HEK293 (cell line): ENCODE measurements around the gene DDC.

Experiments
- GFI1B ChIP-seq: fragments of 450-650 bp; formaldehyde crosslinking; IDR thresholded peaks from 2 replicates; pipeline ENCODE4 v1.5.1; 2016; ENCODE audit warnings: missing biosample characterization, missing genetic modification characterization
- PRDM1 ChIP-seq: fragments of 450-650 bp; formaldehyde crosslinking; IDR thresholded peaks from 2 replicates; pipeline ENCODE4; 2016; ENCODE audit warnings: missing biosample characterization, missing genetic modification characterization
- SALL2 ChIP-seq: fragments of 450-650 bp; formaldehyde crosslinking; IDR thresholded peaks from 2 replicates; pipeline ENCODE4 v1.5.0; 2017; ENCODE audit warnings: missing biosample characterization, mild to moderate bottlenecking, missing genetic modification characterization, borderline replicate concordance
- ZBTB20 ChIP-seq: fragments of 450-650 bp; formaldehyde crosslinking; IDR thresholded peaks from 2 replicates; pipeline ENCODE4 v1.5.1; 2016; ENCODE audit warnings: missing biosample characterization, missing genetic modification characterization
- ZBTB21 ChIP-seq: fragments of 450-650 bp; formaldehyde crosslinking; IDR thresholded peaks from 2 replicates; pipeline ENCODE4 v1.5.1; 2017; ENCODE audit warnings: missing biosample characterization, missing genetic modification characterization
- ZBTB48 ChIP-seq: fragments of 450-650 bp; formaldehyde crosslinking; IDR thresholded peaks from 2 replicates; pipeline ENCODE4 v1.5.1; 2016; ENCODE audit warnings: missing biosample characterization, missing genetic modification characterization
- ZBTB7A ChIP-seq: fragments of 450-650 bp; formaldehyde crosslinking; IDR thresholded peaks from 2 replicates; pipeline ENCODE4 v1.5.1; 2016; ENCODE audit warnings: low read depth, missing biosample characterization, missing genetic modification characterization
- ZEB2 ChIP-seq: fragments of 450-650 bp; formaldehyde crosslinking; IDR thresholded peaks from 2 replicates; pipeline ENCODE4 v1.5.1; 2016; ENCODE audit warnings: missing biosample characterization, missing genetic modification characterization
- ZIC2 ChIP-seq: fragments of 450-650 bp; formaldehyde crosslinking; IDR thresholded peaks from 2 replicates; pipeline ENCODE4 v1.5.1; 2016; ENCODE audit warnings: missing biosample characterization, missing genetic modification characterization
- ZNF10 ChIP-seq: fragments of 450-650 bp; formaldehyde crosslinking; IDR thresholded peaks from 2 replicates; pipeline ENCODE4 v1.5.1; 2017; ENCODE audit warnings: missing biosample characterization, missing genetic modification characterization
- ZNF138 ChIP-seq: fragments of 450-650 bp; formaldehyde crosslinking; IDR thresholded peaks from 2 replicates; pipeline ENCODE4 v1.5.1; 2016; ENCODE audit warnings: missing biosample characterization, missing genetic modification characterization, borderline replicate concordance
- ZNF146 ChIP-seq: fragments of 450-650 bp; formaldehyde crosslinking; IDR thresholded peaks from 2 replicates; pipeline ENCODE4 v1.5.1; 2016; ENCODE audit warnings: missing biosample characterization, missing genetic modification characterization
- ZNF169 ChIP-seq: fragments of 450-650 bp; formaldehyde crosslinking; IDR thresholded peaks from 2 replicates; pipeline ENCODE4 v1.5.1; 2016; ENCODE audit warnings: missing biosample characterization, missing genetic modification characterization
- ZNF174 ChIP-seq: fragments of 450-650 bp; formaldehyde crosslinking; IDR thresholded peaks from 2 replicates; pipeline ENCODE4 v1.5.0; 2017; ENCODE audit warnings: missing biosample characterization, mild to moderate bottlenecking, missing genetic modification characterization
- ZNF223 ChIP-seq: fragments of 450-650 bp; formaldehyde crosslinking; IDR thresholded peaks from 2 replicates; pipeline ENCODE4 v1.5.1; 2016; ENCODE audit warnings: missing biosample characterization, missing genetic modification characterization
- ZNF24 ChIP-seq: fragments of 450-650 bp; formaldehyde crosslinking; IDR thresholded peaks from 2 replicates; pipeline ENCODE4 v1.5.1; 2016; ENCODE audit warnings: missing biosample characterization, missing genetic modification characterization
- ZNF335 ChIP-seq: fragments of 450-650 bp; formaldehyde crosslinking; conservative IDR thresholded peaks from 2 replicates; pipeline ENCODE4 v1.5.1; 2016; ENCODE audit warnings: missing biosample characterization, missing genetic modification characterization
- ZNF433 ChIP-seq: fragments of 450-650 bp; formaldehyde crosslinking; IDR thresholded peaks from 2 replicates; pipeline ENCODE4 v1.5.1; 2016; ENCODE audit warnings: missing biosample characterization, missing genetic modification characterization, low read depth
- ZNF510 ChIP-seq: fragments of 450-650 bp; formaldehyde crosslinking; IDR thresholded peaks from 2 replicates; pipeline ENCODE4 v1.5.1; 2018; ENCODE audit warnings: mild to moderate bottlenecking, missing genetic modification characterization, missing biosample characterization; ENCODE audit not compliant: insufficient replicate concordance
- ZNF558 ChIP-seq: fragments of 450-650 bp; formaldehyde crosslinking; IDR thresholded peaks from 2 replicates; pipeline ENCODE4 v1.5.1; 2016; ENCODE audit warnings: missing biosample characterization, missing genetic modification characterization
- ZNF600 ChIP-seq: fragments of 450-650 bp; formaldehyde crosslinking; IDR thresholded peaks from 2 replicates; pipeline ENCODE4 v1.5.1; 2016; ENCODE audit warnings: missing biosample characterization, missing genetic modification characterization
- ZNF610 ChIP-seq: fragments of 450-650 bp; formaldehyde crosslinking; IDR thresholded peaks from 2 replicates; pipeline ENCODE4 v1.5.1; 2016; ENCODE audit warnings: missing biosample characterization, missing genetic modification characterization, borderline replicate concordance
- ZNF776 ChIP-seq: fragments of 450-650 bp; formaldehyde crosslinking; IDR thresholded peaks from 2 replicates; pipeline ENCODE4 v1.5.0; 2017; ENCODE audit warnings: missing biosample characterization, missing genetic modification characterization, borderline replicate concordance
- ZNF843 ChIP-seq: fragments of 450-650 bp; formaldehyde crosslinking; IDR thresholded peaks from 2 replicates; pipeline ENCODE4 v1.5.1; 2016; ENCODE audit warnings: missing biosample characterization, missing genetic modification characterization
- ZSCAN16 ChIP-seq: fragments of 450-650 bp; formaldehyde crosslinking; IDR thresholded peaks from 2 replicates; pipeline ENCODE4 v1.5.1; 2016; ENCODE audit warnings: missing biosample characterization, missing genetic modification characterization
- ZXDB ChIP-seq: fragments of 450-650 bp; formaldehyde crosslinking; IDR thresholded peaks from 2 replicates; pipeline ENCODE4 v1.5.1; 2016; ENCODE audit warnings: missing biosample characterization, missing genetic modification characterization
- TF ChIP-seq, protein P1 (sequence below): fragments of 450-650 bp; formaldehyde crosslinking; IDR thresholded peaks from 2 replicates; pipeline ENCODE4 v1.5.1; 2016; ENCODE audit warnings: missing biosample characterization, missing genetic modification characterization
- TF ChIP-seq, protein P2 (sequence below): fragments of 450-650 bp; formaldehyde crosslinking; IDR thresholded peaks from 2 replicates; pipeline ENCODE4 v1.5.1; 2016; ENCODE audit warnings: missing biosample characterization, missing genetic modification characterization
- TF ChIP-seq, protein P3 (sequence below): fragments of 450-650 bp; formaldehyde crosslinking; IDR thresholded peaks from 2 replicates; pipeline ENCODE4 v1.5.1; 2016; ENCODE audit warnings: missing biosample characterization, missing genetic modification characterization
- TF ChIP-seq, protein P4 (sequence below): fragments of 450-650 bp; formaldehyde crosslinking; conservative IDR thresholded peaks from 2 replicates; pipeline ENCODE4 v1.5.1; 2016; ENCODE audit warnings: low read depth, missing biosample characterization, missing genetic modification characterization
- TF ChIP-seq, protein P5 (sequence below): fragments of 450-650 bp; formaldehyde crosslinking; IDR thresholded peaks from 2 replicates; pipeline ENCODE4 v1.5.1; 2016; ENCODE audit warnings: missing biosample characterization, missing genetic modification characterization

DDC gene

DNA sequence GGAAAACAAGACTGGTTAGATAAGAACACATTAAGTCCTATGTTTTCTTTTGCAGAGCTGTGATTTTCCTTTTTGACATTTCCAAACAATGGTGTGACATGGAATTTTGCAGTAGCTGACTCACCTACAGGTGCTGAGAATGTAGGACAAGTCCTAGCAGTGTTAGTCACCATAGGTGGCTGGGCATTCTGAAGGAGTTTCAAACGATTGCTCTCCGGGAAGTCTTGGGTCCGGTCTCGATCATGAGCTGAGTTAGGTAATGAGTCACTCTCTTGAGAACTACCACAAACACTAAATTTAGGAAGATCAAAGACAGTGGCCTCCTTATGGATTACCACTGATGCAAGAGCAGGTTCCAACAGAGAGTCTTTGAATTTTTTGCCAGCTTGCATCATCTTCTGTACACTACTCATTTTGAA lies 118.7 kb downstream of the DDC start (continued):
- TF ChIP-seq ZNF10 (tag by site-specific recombination) = 0 out of 2 replicates have a peak, but pooled peaks have one; percentile 19
- TF ChIP-seq, protein P1, sequence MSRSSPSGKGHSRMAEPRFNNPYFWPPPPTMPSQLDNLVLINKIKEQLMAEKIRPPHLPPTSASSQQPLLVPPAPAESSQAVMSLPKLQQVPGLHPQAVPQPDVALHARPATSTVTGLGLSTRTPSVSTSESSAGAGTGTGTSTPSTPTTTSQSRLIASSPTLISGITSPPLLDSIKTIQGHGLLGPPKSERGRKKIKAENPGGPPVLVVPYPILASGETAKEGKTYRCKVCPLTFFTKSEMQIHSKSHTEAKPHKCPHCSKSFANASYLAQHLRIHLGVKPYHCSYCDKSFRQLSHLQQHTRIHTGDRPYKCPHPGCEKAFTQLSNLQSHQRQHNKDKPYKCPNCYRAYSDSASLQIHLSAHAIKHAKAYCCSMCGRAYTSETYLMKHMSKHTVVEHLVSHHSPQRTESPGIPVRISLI (tag by site-specific recombination) = peak; percentile 56; the same call in 1 of the 2 replicates
- 0 out of 2 replicates have a peak, but pooled peaks have one; percentile 42 for TF ChIP-seq ZNF843 (tag by site-specific recombination)
- no peak for TF ChIP-seq ZNF174 (tag by site-specific recombination)
- TF ChIP-seq ZBTB7A = no peak
- no peak for TF ChIP-seq ZNF138 (tag by site-specific recombination)
- 0 out of 2 replicates have a peak, but pooled peaks have one; percentile 28 for TF ChIP-seq ZXDB (tag by site-specific recombination)
- TF ChIP-seq, protein P2, sequence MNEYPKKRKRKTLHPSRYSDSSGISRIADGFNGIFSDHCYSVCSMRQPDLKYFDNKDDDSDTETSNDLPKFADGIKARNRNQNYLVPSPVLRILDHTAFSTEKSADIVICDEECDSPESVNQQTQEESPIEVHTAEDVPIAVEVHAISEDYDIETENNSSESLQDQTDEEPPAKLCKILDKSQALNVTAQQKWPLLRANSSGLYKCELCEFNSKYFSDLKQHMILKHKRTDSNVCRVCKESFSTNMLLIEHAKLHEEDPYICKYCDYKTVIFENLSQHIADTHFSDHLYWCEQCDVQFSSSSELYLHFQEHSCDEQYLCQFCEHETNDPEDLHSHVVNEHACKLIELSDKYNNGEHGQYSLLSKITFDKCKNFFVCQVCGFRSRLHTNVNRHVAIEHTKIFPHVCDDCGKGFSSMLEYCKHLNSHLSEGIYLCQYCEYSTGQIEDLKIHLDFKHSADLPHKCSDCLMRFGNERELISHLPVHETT (tag by site-specific recombination) = 0 out of 2 replicates have a peak, but pooled peaks have one; percentile 37
- TF ChIP-seq, protein P3, sequence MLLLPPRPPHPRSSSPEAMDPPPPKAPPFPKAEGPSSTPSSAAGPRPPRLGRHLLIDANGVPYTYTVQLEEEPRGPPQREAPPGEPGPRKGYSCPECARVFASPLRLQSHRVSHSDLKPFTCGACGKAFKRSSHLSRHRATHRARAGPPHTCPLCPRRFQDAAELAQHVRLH (tag by site-specific recombination) = no peak
- TF ChIP-seq SALL2 = no peak
- TF ChIP-seq ZNF433 = no peak
- TF ChIP-seq GFI1B = 0 out of 2 replicates have a peak, but pooled peaks have one; percentile 29
- no peak for TF ChIP-seq ZNF146 (tag by site-specific recombination)
- TF ChIP-seq ZIC2 (tag by site-specific recombination) = peak; percentile 84
- TF ChIP-seq ZNF776 (tag by site-specific recombination) = no peak
- TF ChIP-seq ZBTB48 = no peak
- TF ChIP-seq ZNF600 = peak; percentile 70
- TF ChIP-seq ZNF223 = no peak
- TF ChIP-seq, protein P4, sequence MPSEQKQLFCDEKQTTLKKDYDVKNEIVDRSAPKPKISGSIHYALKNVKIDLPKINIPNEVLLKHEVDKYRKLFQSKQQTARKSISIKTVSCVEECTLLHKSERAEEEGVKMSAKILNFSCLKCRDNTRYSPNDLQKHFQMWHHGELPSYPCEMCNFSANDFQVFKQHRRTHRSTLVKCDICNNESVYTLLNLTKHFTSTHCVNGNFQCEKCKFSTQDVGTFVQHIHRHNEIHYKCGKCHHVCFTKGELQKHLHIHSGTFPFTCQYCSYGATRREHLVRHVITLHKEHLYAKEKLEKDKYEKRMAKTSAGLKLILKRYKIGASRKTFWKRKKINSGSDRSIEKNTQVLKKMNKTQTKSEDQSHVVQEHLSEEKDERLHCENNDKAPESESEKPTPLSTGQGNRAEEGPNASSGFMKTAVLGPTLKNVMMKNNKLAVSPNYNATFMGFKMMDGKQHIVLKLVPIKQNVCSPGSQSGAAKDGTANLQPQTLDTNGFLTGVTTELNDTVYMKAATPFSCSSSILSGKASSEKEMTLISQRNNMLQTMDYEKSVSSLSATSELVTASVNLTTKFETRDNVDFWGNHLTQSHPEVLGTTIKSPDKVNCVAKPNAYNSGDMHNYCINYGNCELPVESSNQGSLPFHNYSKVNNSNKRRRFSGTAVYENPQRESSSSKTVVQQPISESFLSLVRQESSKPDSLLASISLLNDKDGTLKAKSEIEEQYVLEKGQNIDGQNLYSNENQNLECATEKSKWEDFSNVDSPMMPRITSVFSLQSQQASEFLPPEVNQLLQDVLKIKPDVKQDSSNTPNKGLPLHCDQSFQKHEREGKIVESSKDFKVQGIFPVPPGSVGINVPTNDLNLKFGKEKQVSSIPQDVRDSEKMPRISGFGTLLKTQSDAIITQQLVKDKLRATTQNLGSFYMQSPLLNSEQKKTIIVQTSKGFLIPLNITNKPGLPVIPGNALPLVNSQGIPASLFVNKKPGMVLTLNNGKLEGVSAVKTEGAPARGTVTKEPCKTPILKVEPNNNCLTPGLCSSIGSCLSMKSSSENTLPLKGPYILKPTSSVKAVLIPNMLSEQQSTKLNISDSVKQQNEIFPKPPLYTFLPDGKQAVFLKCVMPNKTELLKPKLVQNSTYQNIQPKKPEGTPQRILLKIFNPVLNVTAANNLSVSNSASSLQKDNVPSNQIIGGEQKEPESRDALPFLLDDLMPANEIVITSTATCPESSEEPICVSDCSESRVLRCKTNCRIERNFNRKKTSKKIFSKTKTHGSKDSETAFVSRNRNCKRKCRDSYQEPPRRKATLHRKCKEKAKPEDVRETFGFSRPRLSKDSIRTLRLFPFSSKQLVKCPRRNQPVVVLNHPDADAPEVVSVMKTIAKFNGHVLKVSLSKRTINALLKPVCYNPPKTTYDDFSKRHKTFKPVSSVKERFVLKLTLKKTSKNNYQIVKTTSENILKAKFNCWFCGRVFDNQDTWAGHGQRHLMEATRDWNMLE (tag by site-specific recombination) = 0 out of 2 replicates have a peak, but pooled peaks have one; percentile 25
- no peak for TF ChIP-seq ZNF510 (tag by site-specific recombination)
- TF ChIP-seq ZNF558 (tag by site-specific recombination) = peak; percentile 44; the same call in 1 of the 2 replicates
- TF ChIP-seq ZNF335 (tag by site-specific recombination) = 0 out of 2 replicates have a peak, but pooled peaks have one; percentile 12
- TF ChIP-seq PRDM1 = 0 out of 2 replicates have a peak, but pooled peaks have one; percentile 35
- TF ChIP-seq ZEB2 (tag by site-specific recombination) = 0 out of 2 replicates have a peak, but pooled peaks have one; percentile 49
- no peak; the same call in 1 of the 2 replicates for TF ChIP-seq ZNF24 (tag by site-specific recombination)
- no peak for TF ChIP-seq ZSCAN16
- TF ChIP-seq, protein P5, sequence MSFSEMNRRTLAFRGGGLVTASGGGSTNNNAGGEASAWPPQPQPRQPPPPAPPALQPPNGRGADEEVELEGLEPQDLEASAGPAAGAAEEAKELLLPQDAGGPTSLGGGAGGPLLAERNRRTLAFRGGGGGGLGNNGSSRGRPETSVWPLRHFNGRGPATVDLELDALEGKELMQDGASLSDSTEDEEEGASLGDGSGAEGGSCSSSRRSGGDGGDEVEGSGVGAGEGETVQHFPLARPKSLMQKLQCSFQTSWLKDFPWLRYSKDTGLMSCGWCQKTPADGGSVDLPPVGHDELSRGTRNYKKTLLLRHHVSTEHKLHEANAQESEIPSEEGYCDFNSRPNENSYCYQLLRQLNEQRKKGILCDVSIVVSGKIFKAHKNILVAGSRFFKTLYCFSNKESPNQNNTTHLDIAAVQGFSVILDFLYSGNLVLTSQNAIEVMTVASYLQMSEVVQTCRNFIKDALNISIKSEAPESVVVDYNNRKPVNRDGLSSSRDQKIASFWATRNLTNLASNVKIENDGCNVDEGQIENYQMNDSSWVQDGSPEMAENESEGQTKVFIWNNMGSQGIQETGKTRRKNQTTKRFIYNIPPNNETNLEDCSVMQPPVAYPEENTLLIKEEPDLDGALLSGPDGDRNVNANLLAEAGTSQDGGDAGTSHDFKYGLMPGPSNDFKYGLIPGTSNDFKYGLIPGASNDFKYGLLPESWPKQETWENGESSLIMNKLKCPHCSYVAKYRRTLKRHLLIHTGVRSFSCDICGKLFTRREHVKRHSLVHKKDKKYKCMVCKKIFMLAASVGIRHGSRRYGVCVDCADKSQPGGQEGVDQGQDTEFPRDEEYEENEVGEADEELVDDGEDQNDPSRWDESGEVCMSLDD (tag by site-specific recombination) = no peak
- no peak for TF ChIP-seq ZNF169 (tag by site-specific recombination)
- TF ChIP-seq ZBTB20 (tag by site-specific recombination) = no peak
- TF ChIP-seq ZNF610 = no peak
- TF ChIP-seq ZBTB21 = peak; percentile 65
